Measurements from ENCODE around the gene ATP11C.
A peak's percentile ranks its signal among the peaks of the same experiment; 100 is the strongest.
"Not testable (repeated sequence)": the region's sequence is repeated elsewhere in the genome, so short reads cannot be mapped to it uniquely, and the experiment has no call there.

Gene ATP11C

GRCh38 chrX:139924069-139924695 lies 8.7 kb downstream of the ATP11C start:
- DNase-seq (ENCODE audit: low read depth) = no peak

GRCh38 chrX:139921142-139921541 lies 11.7 kb downstream of the ATP11C start:
- not testable (repeated sequence) for DNase-seq (ENCODE audit: low read depth)

- DNase-seq (ENCODE audit: low read depth) = no peak
These were observed 12.5 kb downstream of the ATP11C start for GRCh38 chrX:139920316-139920715.

GRCh38 chrX:139914421-139914820 lies 18.4 kb downstream of the ATP11C start:
- DNase-seq (ENCODE audit: low read depth) = no peak

- DNase-seq (ENCODE audit: low read depth) = no peak
These were observed 23.1 kb downstream of the ATP11C start for GRCh38 chrX:139909712-139910111.

- no peak for DNase-seq (ENCODE audit: low read depth)
These were observed 25.8 kb downstream of the ATP11C start for GRCh38 chrX:139907078-139907477.

- no peak for DNase-seq (ENCODE audit: low read depth)
These were observed 27.1 kb downstream of the ATP11C start for GRCh38 chrX:139905743-139906142.

- no peak for DNase-seq (ENCODE audit: low read depth)
These were observed 27.8 kb downstream of the ATP11C start for GRCh38 chrX:139905051-139905450.

GRCh38 chrX:139903210-139903609 lies 29.6 kb downstream of the ATP11C start:
- no peak for DNase-seq (ENCODE audit: low read depth)

GRCh38 chrX:139902559-139902958 lies 30.3 kb downstream of the ATP11C start:
- no peak for DNase-seq (ENCODE audit: low read depth)

- DNase-seq (ENCODE audit: low read depth) = no peak
These were observed 34.5 kb downstream of the ATP11C start for GRCh38 chrX:139898334-139898733.

GRCh38 chrX:139892512-139892911 lies 40.3 kb downstream of the ATP11C start:
- no peak for DNase-seq (ENCODE audit: low read depth)

- DNase-seq (ENCODE audit: low read depth) = no peak
These were observed 41.7 kb downstream of the ATP11C start for GRCh38 chrX:139890991-139891700.

- no peak for DNase-seq (ENCODE audit: low read depth)
These were observed 43.1 kb downstream of the ATP11C start for GRCh38 chrX:139889760-139890159.

GRCh38 chrX:139883984-139884383 lies 48.9 kb downstream of the ATP11C start:
- DNase-seq (ENCODE audit: low read depth) = no peak

GRCh38 chrX:139882299-139882698 lies 50.6 kb downstream of the ATP11C start:
- no peak for DNase-seq (ENCODE audit: low read depth)

- no peak for DNase-seq (ENCODE audit: low read depth)
These were observed 51.3 kb downstream of the ATP11C start for GRCh38 chrX:139881572-139881971.

- DNase-seq (ENCODE audit: low read depth) = no peak
These were observed 51.7 kb downstream of the ATP11C start for GRCh38 chrX:139881130-139881529.

GRCh38 chrX:139877710-139878414 lies 55.0 kb downstream of the ATP11C start:
- peak; percentile 2 for DNase-seq (ENCODE audit: low read depth)

- no peak for DNase-seq (ENCODE audit: low read depth)
These were observed 57.0 kb downstream of the ATP11C start for GRCh38 chrX:139875841-139876240.

GRCh38 chrX:139869796-139870195 lies 63.1 kb downstream of the ATP11C start:
- DNase-seq (ENCODE audit: low read depth) = no peak

GRCh38 chrX:139864640-139865039 lies 68.2 kb downstream of the ATP11C start:
- DNase-seq (ENCODE audit: low read depth) = no peak

GRCh38 chrX:139862208-139862607 lies 70.6 kb downstream of the ATP11C start:
- DNase-seq (ENCODE audit: low read depth) = no peak

All from CMK (cell line).